Lower lobe of right lung (tissue), 2 donors: ENCODE results near the gene ADAM12. TPM values are rescaled to one million over a fixed set of nuclear protein-coding genes. Genes with fewer than 3 reads are reported as not detected.
"Not testable (repeated sequence)": the region's sequence is repeated elsewhere in the genome, so short reads cannot be mapped to it uniquely, and the experiment has no call there.

Source experiments
- ATAC-seq, 2 donors: fragments of 200-7000 bp; cut with Tn5 transposase; one replicate each; pipeline ENCODE4 v1.9.1; 2020 to 2022; ENCODE audit warnings: mild to moderate bottlenecking in 2 of 2, moderate library complexity in 2 of 2
- DNase-seq: peaks from one replicate; pipeline ENCODE4 v3.0.0-alpha.2; 2020
- H3K27ac ChIP-seq: fragments of 200-600 bp; one replicate; pipeline ENCODE4 v1.8.0; 2022
- H3K27me3 ChIP-seq: fragments of 200-600 bp; one replicate; pipeline ENCODE4 v1.8.0; 2022; ENCODE audit warnings: low read depth
- H3K36me3 ChIP-seq: fragments of 200-600 bp; one replicate; pipeline ENCODE4 v1.8.0; 2022; ENCODE audit warnings: mild to moderate bottlenecking
- H3K4me1 ChIP-seq: fragments of 200-600 bp; one replicate; pipeline ENCODE4 v1.8.0; 2022
- H3K4me3 ChIP-seq: fragments of 200-600 bp; one replicate; pipeline ENCODE4 v1.8.0; 2022; ENCODE audit warnings: mild to moderate bottlenecking
- H3K9me3 ChIP-seq: fragments of 200-600 bp; one replicate; pipeline ENCODE4 v1.8.0; 2022
- CTCF ChIP-seq: fragments of 200-600 bp; IDR thresholded peaks from one replicate; pipeline ENCODE4 v1.8.0; 2022; ENCODE audit warnings: antibody characterized with exemption, mild to moderate bottlenecking
- intact Hi-C: fragments of 100-400 bp; cut with DNase I; formaldehyde crosslinking; loops from one replicate; pipeline ENCODE4 v1.11.0; 2022
- total RNA-seq: library from RNA; stranded (reverse); fragmentation: NEBNext Ultra II Directional; extraction: Animal tissue kit (Norgen Biotek cat#: 25700); gene quantifications from one replicate; pipeline ENCODE4 v1.2.1, GENCODE V29; 2021
- donor health status: DM: no; HTN: yes; CAD: no; lungs with severe emphysema.

ADAM12 gene
- total RNA-seq, 1 donor from 2014 or later, result 0.92 TPM

- peaks cover 47% of the 10 kb centered on the region for H3K27me3 ChIP-seq
- no peak overlapping the region for H3K27ac ChIP-seq
- no peak for DNase-seq
- intact Hi-C loops, result no loop called here
- no peaks in the 10 kb centered on the region for H3K9me3 ChIP-seq
- no peak overlapping the region for H3K4me3 ChIP-seq
- peaks cover 9% of the 10 kb centered on the region for H3K4me1 ChIP-seq
- H3K36me3 ChIP-seq, result no peaks in the 10 kb centered on the region
- no peak for ATAC-seq
- TF ChIP-seq CTCF, result no peak
Observed at GRCh38 chr10:126390324-126390723, 2.0 kb upstream of the ADAM12 start.

- peak; percentile 58 to 63 for ATAC-seq
- peaks cover 52% of the 10 kb centered on the region for H3K27me3 ChIP-seq
- H3K36me3 ChIP-seq, result no peaks in the 10 kb centered on the region
- peaks cover 9% of the 10 kb centered on the region for H3K4me1 ChIP-seq
- intact Hi-C loops, result no loop called here
- DNase-seq, result peak; percentile 63
- peak overlapping the region; percentile 52 for H3K4me3 ChIP-seq
- peak; percentile 69 for TF ChIP-seq CTCF
- no peaks in the 10 kb centered on the region for H3K9me3 ChIP-seq
- no peak overlapping the region for H3K27ac ChIP-seq
Observed at GRCh38 chr10:126387041-126387921, 996 bp downstream of the ADAM12 start.

- TF ChIP-seq CTCF, result no peak
- intact Hi-C loops, result no loop called here
Observed at GRCh38 chr10:126384269-126384873, 3.9 kb downstream of the ADAM12 start.

GRCh38 chr10:126380352-126381076 is 7.8 kb downstream of the ADAM12 start:
- no peak for ATAC-seq
- Histone ChIP-seq H3K27me3 (peaks cover 7% of the 10 kb centered on the region), H3K9me3 (no peaks in the 10 kb centered on the region), H3K27ac (no peak overlapping the region), H3K4me1 (no peaks in the 10 kb centered on the region), H3K4me3 (no peak overlapping the region), H3K36me3 (no peaks in the 10 kb centered on the region)
- DNase-seq, result no peak
- intact Hi-C loops, result no loop called here
- TF ChIP-seq CTCF, result no peak

More at GRCh38 chr10:126384269-126384873, 3.9 kb downstream of the ADAM12 start:
- no peak overlapping the region for H3K27ac ChIP-seq
- no peaks in the 10 kb centered on the region for H3K9me3 ChIP-seq
- DNase-seq, result no peak
- H3K27me3 ChIP-seq, result peaks cover 44% of the 10 kb centered on the region
- peaks cover 9% of the 10 kb centered on the region for H3K4me1 ChIP-seq
- no peak overlapping the region for H3K4me3 ChIP-seq
- no peaks in the 10 kb centered on the region for H3K36me3 ChIP-seq
- ATAC-seq, result no peak

- ATAC-seq, H3K36me3 ChIP-seq, H3K27me3 ChIP-seq, H3K27ac ChIP-seq, H3K4me3 ChIP-seq, H3K9me3 ChIP-seq, intact Hi-C loops, H3K4me1 ChIP-seq, DNase-seq: not testable (repeated sequence)
Observed at GRCh38 chr10:126379166-126379565, 9.1 kb downstream of the ADAM12 start.
